Measurements from ENCODE around the gene ARHGAP22.

DNA sequence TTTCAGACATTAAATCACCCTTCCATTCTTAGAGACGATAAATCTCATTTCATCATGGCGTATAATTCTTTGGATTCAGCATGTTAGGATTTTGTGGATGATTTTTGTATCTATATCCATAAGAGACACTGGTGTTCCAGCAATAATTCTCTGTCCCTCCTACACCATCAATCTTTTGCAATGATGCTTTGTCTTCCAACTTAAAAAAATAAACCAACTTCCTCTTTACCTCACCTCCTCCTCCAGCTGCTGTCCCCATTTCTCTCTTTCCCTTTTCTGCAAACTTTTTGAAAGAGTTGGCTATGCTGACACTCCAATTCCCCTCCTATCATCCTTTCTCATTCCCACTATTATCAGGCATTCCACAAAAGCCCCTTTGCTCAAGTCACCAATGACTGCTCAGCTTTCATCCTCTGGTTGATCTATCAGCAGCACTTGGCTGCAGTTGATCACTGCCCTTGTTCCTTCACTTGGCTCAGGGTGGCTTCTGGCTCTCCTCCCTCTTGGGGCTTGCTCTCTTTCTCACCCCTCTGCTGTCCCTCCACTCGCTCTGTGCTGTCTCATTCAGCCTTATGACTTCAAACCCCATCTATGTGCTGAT lies 130.0 kb downstream of the ARHGAP22 start:
- no peak for TF ChIP-seq POLR2A (IDR thresholded peaks at IDR 0.05)
- TF ChIP-seq, protein P1, sequence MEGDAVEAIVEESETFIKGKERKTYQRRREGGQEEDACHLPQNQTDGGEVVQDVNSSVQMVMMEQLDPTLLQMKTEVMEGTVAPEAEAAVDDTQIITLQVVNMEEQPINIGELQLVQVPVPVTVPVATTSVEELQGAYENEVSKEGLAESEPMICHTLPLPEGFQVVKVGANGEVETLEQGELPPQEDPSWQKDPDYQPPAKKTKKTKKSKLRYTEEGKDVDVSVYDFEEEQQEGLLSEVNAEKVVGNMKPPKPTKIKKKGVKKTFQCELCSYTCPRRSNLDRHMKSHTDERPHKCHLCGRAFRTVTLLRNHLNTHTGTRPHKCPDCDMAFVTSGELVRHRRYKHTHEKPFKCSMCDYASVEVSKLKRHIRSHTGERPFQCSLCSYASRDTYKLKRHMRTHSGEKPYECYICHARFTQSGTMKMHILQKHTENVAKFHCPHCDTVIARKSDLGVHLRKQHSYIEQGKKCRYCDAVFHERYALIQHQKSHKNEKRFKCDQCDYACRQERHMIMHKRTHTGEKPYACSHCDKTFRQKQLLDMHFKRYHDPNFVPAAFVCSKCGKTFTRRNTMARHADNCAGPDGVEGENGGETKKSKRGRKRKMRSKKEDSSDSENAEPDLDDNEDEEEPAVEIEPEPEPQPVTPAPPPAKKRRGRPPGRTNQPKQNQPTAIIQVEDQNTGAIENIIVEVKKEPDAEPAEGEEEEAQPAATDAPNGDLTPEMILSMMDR (IDR thresholded peaks at IDR 0.05), result no peak
- no peak for TF ChIP-seq POLR2AphosphoS5 (IDR thresholded peaks at IDR 0.05)
